Stimulated activated CD4-positive, alpha-beta T cell treated with anti-CD3 and anti-CD28 coated beads, TNF-alpha, amount 100 ng/mL, for 48 hours (primary cell): ENCODE data around the gene SLC16A12.

ENCODE experiments used
- DNase-seq, 3 donors: peaks; one replicate each; pipeline ENCODE4 v3.0.0-alpha.2; 2020; ENCODE audit warnings: low read depth in 3 of 3

Gene SLC16A12

GRCh38 chr10:89390476-89391225 lies 144.7 kb downstream of the SLC16A12 start:
- DNase-seq, result no peak

GRCh38 chr10:89389254-89389653 lies 146.1 kb downstream of the SLC16A12 start:
- DNase-seq, result no peak

GRCh38 chr10:89388806-89389205 lies 146.6 kb downstream of the SLC16A12 start:
- DNase-seq, result no peak

- no peak for DNase-seq
These were observed 150.7 kb downstream of the SLC16A12 start for GRCh38 chr10:89384474-89385340.

- no peak for DNase-seq
These were observed 152.6 kb downstream of the SLC16A12 start for GRCh38 chr10:89382757-89383156.
